ENCODE measurements around the gene ZNF208. TPM values are rescaled to one million over a fixed set of nuclear protein-coding genes. Genes with fewer than 3 reads are reported as not detected.
"Not testable (repeated sequence)": the region's sequence is repeated elsewhere in the genome, so short reads cannot be mapped to it uniquely, and the experiment has no call there.

Gene ZNF208
- total RNA-seq, 1 experiment from 2014 or later: not detected

- not testable (repeated sequence) for DNase-seq (ENCODE audit: low spot score)
These were observed 126.0 kb downstream of the ZNF208 start for GRCh38 chr19:21884786-21885185.

GRCh38 chr19:21883516-21883915, 127.2 kb downstream of the ZNF208 start:
- DNase-seq (ENCODE audit: low spot score): no peak

Other genes starting within 250 kb of the ZNF208 start
- 0.25 and 0.60 TPM in 2 replicates for gene ZNF100, start 243.4 kb downstream of the ZNF208 start, total RNA-seq (2014; rRNA removed; shearing (Covaris generic))
- not detected in 2 replicates for gene ZNF43, start 174.8 kb downstream of the ZNF208 start, total RNA-seq (2014; rRNA removed; shearing (Covaris generic))
- not detected in 2 replicates for gene ZNF257, start 41.5 kb upstream of the ZNF208 start, total RNA-seq (2014; rRNA removed; shearing (Covaris generic))
- not detected in 2 replicates for gene ZNF676, start 186.0 kb upstream of the ZNF208 start, total RNA-seq (2014; rRNA removed; shearing (Covaris generic))

Data from HT-29 (cell line).